ENCODE data around the gene PTGR2.

GRCh38 chr14:73888460-73888725, 36.8 kb downstream of the PTGR2 start:
- TF ChIP-seq, protein P1, sequence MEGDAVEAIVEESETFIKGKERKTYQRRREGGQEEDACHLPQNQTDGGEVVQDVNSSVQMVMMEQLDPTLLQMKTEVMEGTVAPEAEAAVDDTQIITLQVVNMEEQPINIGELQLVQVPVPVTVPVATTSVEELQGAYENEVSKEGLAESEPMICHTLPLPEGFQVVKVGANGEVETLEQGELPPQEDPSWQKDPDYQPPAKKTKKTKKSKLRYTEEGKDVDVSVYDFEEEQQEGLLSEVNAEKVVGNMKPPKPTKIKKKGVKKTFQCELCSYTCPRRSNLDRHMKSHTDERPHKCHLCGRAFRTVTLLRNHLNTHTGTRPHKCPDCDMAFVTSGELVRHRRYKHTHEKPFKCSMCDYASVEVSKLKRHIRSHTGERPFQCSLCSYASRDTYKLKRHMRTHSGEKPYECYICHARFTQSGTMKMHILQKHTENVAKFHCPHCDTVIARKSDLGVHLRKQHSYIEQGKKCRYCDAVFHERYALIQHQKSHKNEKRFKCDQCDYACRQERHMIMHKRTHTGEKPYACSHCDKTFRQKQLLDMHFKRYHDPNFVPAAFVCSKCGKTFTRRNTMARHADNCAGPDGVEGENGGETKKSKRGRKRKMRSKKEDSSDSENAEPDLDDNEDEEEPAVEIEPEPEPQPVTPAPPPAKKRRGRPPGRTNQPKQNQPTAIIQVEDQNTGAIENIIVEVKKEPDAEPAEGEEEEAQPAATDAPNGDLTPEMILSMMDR (IDR thresholded peaks at IDR 0.05) = no peak
- no peak for TF ChIP-seq POLR2A (IDR thresholded peaks at IDR 0.05)

Measured in uterus (tissue), 2 donors.